OCI-LY7 (cell line): ENCODE data around the gene CIROP. TPM values are rescaled to one million over a fixed set of nuclear protein-coding genes. Genes with fewer than 3 reads are reported as not detected.

ENCODE experiments used
- BruUV-seq: library from RNA; stranded (reverse); fragments of 400-500 nt; replicated peaks from 2 replicates; lab custom pipeline; 2021; lab: Mats Ljungman, UMichigan
- CTCF ChIA-PET: fragments of 300-600 bp; sonication (Branson Sonifier 250); formaldehyde crosslinking; loops from one replicate; lab custom pipeline; 2022; ENCODE audit warnings: antibody characterized with exemption; ENCODE audit not compliant: unreplicated experiment; lab: Charles Lee
- POLR2A ChIA-PET: fragments of 300-600 bp; sonication (Branson Sonifier 250); formaldehyde crosslinking; loops from one replicate; lab custom pipeline; 2022; ENCODE audit warnings: antibody characterized with exemption; lab: Charles Lee
- DNase-seq: peaks from one replicate; pipeline ENCODE4 v3.0.0-alpha.2; 2015; ENCODE audit warnings: low spot score
- H2AFZ ChIP-seq: fragments of 200-600 bp; sonication (generic), shearing (Covaris generic); 2 replicates; pipeline ENCODE4 v1.6.1; 2014; ENCODE audit warnings: mild to moderate bottlenecking, antibody characterized with exemption, low read length, moderate library complexity
- H3K27ac ChIP-seq: fragments of 200-600 bp; sonication (generic); 2 replicates; pipeline ENCODE4 v1.5.1; 2014; ENCODE audit warnings: mixed run types, low read depth, mild to moderate bottlenecking, moderate library complexity, low read length, inconsistent platforms; ENCODE audit not compliant: poor library complexity, severe bottlenecking
- H3K36me3 ChIP-seq: fragments of 200-600 bp; sonication (generic); 2 replicates; pipeline ENCODE4 v1.6.1; 2014; ENCODE audit warnings: mild to moderate bottlenecking, antibody characterized with exemption, low read length, moderate library complexity, mixed read lengths; ENCODE audit not compliant: insufficient read depth
- H3K4me1 ChIP-seq: fragments of 200-600 bp; sonication (generic); 2 replicates; pipeline ENCODE4 v1.5.1; 2014; ENCODE audit warnings: mild to moderate bottlenecking, low read length; ENCODE audit not compliant: insufficient read depth, poor library complexity, severe bottlenecking
- H3K4me2 ChIP-seq: fragments of 200-600 bp; sonication (generic); 2 replicates; pipeline ENCODE4 v1.6.1; 2014; ENCODE audit warnings: mild to moderate bottlenecking, low read length
- H3K4me3 ChIP-seq: fragments of 200-600 bp; sonication (generic); 2 replicates; pipeline ENCODE4 v1.5.1; 2014; ENCODE audit warnings: mild to moderate bottlenecking, low read depth, low read length; ENCODE audit not compliant: poor library complexity, severe bottlenecking
- H3K79me2 ChIP-seq: fragments of 200-600 bp; sonication (generic); 2 replicates; pipeline ENCODE4 v1.6.1; 2016; ENCODE audit warnings: low read depth, mild to moderate bottlenecking, low read length, moderate library complexity, mixed read lengths; ENCODE audit not compliant: insufficient read depth
- H3K9me2 ChIP-seq: fragments of 200-600 bp; sonication (generic); 2 replicates; pipeline ENCODE4 v1.6.1; 2016; ENCODE audit warnings: mild to moderate bottlenecking, low read length, mixed read lengths; ENCODE audit not compliant: insufficient read depth
- H3K9me3 ChIP-seq: fragments of 200-600 bp; sonication (generic); 2 replicates; pipeline ENCODE4 v1.6.1; 2014; ENCODE audit warnings: mild to moderate bottlenecking, mixed run types, low read length, mixed read lengths
- H4K20me1 ChIP-seq: fragments of 200-600 bp; sonication (generic); 2 replicates; pipeline ENCODE4 v1.6.1; 2014; ENCODE audit warnings: mild to moderate bottlenecking, antibody characterized with exemption, low read length, moderate library complexity, mixed read lengths; ENCODE audit not compliant: insufficient read depth
- EZH2phosphoT487 ChIP-seq: fragments of 200-600 bp; sonication (generic); IDR thresholded peaks from 2 replicates; pipeline ENCODE4 v1.6.1; 2018; ENCODE audit warnings: low read depth, borderline replicate concordance, mild to moderate bottlenecking, mixed run types, antibody characterized with exemption, low read length, moderate library complexity, mixed read lengths
- intact Hi-C: fragments of 100-400 bp; cut with micrococcal nuclease; formaldehyde crosslinking; loops from one replicate; pipeline ENCODE4 v1.10.0; 2022; ENCODE audit not compliant: unreplicated experiment
- total RNA-seq, 2 experiments: library from RNA; depleted of rRNA in 1 of 2; stranded (reverse); fragments of >200 nt in 1 of 2; shearing (Covaris generic) in 1 of 2; gene quantifications; 2 replicates each; pipeline ENCODE4 v1.2.3, GENCODE V29; 2014 to 2022
- TF ChIP-seq, protein P1 (sequence below): fragments of 200-600 bp; sonication (generic); conservative IDR thresholded peaks from 2 replicates; pipeline ENCODE4 v1.5.1; 2014; ENCODE audit warnings: mild to moderate bottlenecking, antibody characterized with exemption, low read length, moderate library complexity, mixed read lengths

The CIROP gene
- total RNA-seq, 2 experiments from 2014 or later: not detected

- H4K20me1 ChIP-seq: no peaks in the 10 kb centered on the region
- POLR2A ChIA-PET: interaction anchor here (1.2 kb wide), 1 partner anchor 12 kb away, joined by 5 read pairs; no protein-coding TSS in a partner anchor
- no peak for TF ChIP-seq EZH2phosphoT487
- TF ChIP-seq, protein P1, sequence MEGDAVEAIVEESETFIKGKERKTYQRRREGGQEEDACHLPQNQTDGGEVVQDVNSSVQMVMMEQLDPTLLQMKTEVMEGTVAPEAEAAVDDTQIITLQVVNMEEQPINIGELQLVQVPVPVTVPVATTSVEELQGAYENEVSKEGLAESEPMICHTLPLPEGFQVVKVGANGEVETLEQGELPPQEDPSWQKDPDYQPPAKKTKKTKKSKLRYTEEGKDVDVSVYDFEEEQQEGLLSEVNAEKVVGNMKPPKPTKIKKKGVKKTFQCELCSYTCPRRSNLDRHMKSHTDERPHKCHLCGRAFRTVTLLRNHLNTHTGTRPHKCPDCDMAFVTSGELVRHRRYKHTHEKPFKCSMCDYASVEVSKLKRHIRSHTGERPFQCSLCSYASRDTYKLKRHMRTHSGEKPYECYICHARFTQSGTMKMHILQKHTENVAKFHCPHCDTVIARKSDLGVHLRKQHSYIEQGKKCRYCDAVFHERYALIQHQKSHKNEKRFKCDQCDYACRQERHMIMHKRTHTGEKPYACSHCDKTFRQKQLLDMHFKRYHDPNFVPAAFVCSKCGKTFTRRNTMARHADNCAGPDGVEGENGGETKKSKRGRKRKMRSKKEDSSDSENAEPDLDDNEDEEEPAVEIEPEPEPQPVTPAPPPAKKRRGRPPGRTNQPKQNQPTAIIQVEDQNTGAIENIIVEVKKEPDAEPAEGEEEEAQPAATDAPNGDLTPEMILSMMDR: no peak
Measured at GRCh38 chr14:23080474-23080873, 24.3 kb downstream of the CIROP start.

GRCh38 chr14:23079716-23080115, 25.1 kb downstream of the CIROP start:
- Histone ChIP-seq H3K79me2 (no peaks in the 10 kb centered on the region), H3K4me3 (no peak overlapping the region), H3K9me3 (no peaks in the 10 kb centered on the region), H3K4me2 (no peak overlapping the region), H3K9me2 (no peaks in the 10 kb centered on the region), H3K36me3 (peaks cover 100% of the 10 kb centered on the region), H3K27ac (no peak overlapping the region), H3K4me1 (no peaks in the 10 kb centered on the region), H2AFZ (no peak overlapping the region), H4K20me1 (no peaks in the 10 kb centered on the region)
- DNase-seq: no peak
- intact Hi-C loops: no loop called here
- ChIA-PET CTCF (no interaction called here), POLR2A (no interaction called here)
- no TSS peak for BruUV-seq
- TF ChIP-seq EZH2phosphoT487: no peak
- TF ChIP-seq, protein P1: no peak

More at GRCh38 chr14:23080474-23080873, 24.3 kb downstream of the CIROP start:
- no peak overlapping the region for H2AFZ ChIP-seq
- H3K27ac ChIP-seq: no peak overlapping the region
- peaks cover 100% of the 10 kb centered on the region for H3K36me3 ChIP-seq
- H3K9me2 ChIP-seq: no peaks in the 10 kb centered on the region
- intact Hi-C loops: no loop called here
- CTCF ChIA-PET: no interaction called here
- H3K79me2 ChIP-seq: no peaks in the 10 kb centered on the region
- no peaks in the 10 kb centered on the region for H3K4me1 ChIP-seq
- no peak overlapping the region for H3K4me3 ChIP-seq
- H3K4me2 ChIP-seq: no peak overlapping the region
- no peaks in the 10 kb centered on the region for H3K9me3 ChIP-seq
- no peak for DNase-seq
- no TSS peak for BruUV-seq

- ChIA-PET CTCF (interaction anchor here (0.9 kb wide), 1 partner anchor 15 kb away, joined by 3 read pairs; no protein-coding TSS in a partner anchor), POLR2A (no interaction called here)
- Histone ChIP-seq H2AFZ (no peak overlapping the region), H3K79me2 (no peaks in the 10 kb centered on the region), H3K9me3 (no peaks in the 10 kb centered on the region), H3K36me3 (peaks cover 100% of the 10 kb centered on the region), H3K4me2 (no peak overlapping the region), H3K27ac (peak overlapping the region; percentile 11), H3K9me2 (no peaks in the 10 kb centered on the region), H4K20me1 (no peaks in the 10 kb centered on the region), H3K4me3 (no peak overlapping the region), H3K4me1 (no peaks in the 10 kb centered on the region)
- intact Hi-C loops: no loop called here
- no peak for TF ChIP-seq EZH2phosphoT487
- TF ChIP-seq, protein P1: no peak
- no peak for DNase-seq
- BruUV-seq: no TSS peak
Measured at GRCh38 chr14:23078692-23079116, 26.1 kb downstream of the CIROP start.
